HG03097 (cell line): ENCODE measurements around the gene TANC1.
"Not testable (repeated sequence)": the region's sequence is repeated elsewhere in the genome, so short reads cannot be mapped to it uniquely, and the experiment has no call there.

Source experiments
- ATAC-seq: cut with Tn5 transposase; IDR thresholded peaks from one replicate; pipeline ENCODE4 v1.9.1; 2021; ENCODE audit not compliant: unreplicated experiment, low FRiP score

TANC1 gene

DNA sequence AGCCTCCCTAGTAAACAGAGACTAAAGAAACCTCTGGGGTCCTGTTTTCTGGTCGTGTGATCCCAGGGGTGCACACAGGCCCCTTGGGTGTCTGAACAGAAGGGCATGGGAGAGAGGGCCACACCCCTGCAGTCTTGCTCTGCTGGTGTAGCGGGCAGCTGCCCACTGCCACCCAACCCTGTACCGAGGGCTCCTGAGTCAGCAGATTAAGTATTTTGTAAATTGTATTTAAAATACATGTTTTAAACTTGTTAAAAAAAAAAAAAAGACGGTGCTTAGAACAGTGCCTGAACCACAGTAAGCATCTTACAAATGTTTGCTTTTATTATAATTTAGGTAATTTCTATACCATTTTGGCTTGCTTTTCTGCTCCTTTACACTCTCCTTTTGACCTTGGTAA is 113.7 kb downstream of the TANC1 start:
- no peak for ATAC-seq

GRCh38 chr2:159084384-159085370 is 116.2 kb downstream of the TANC1 start:
- no peak for ATAC-seq

DNA sequence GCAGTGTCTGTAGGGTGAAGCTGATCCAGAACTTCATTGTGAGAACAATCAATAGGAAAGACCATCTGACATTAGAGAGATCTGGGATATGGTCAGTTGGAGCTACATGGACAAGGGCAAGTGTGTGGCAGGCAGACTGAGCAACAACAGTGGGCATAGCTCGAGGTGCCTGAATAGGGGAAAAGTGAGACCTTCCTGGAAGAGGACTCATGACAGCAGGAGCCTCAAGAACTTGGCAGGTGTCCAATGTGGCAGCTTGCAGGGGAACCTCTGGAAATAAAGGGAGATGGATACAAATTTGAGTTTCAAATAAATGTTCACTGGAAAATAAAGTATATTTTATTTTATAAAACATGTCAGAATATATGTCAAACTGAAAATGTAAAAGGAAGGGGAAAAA is 117.9 kb downstream of the TANC1 start:
- no peak for ATAC-seq

GRCh38 chr2:159086826-159087225 is 118.4 kb downstream of the TANC1 start:
- no peak for ATAC-seq

DNA sequence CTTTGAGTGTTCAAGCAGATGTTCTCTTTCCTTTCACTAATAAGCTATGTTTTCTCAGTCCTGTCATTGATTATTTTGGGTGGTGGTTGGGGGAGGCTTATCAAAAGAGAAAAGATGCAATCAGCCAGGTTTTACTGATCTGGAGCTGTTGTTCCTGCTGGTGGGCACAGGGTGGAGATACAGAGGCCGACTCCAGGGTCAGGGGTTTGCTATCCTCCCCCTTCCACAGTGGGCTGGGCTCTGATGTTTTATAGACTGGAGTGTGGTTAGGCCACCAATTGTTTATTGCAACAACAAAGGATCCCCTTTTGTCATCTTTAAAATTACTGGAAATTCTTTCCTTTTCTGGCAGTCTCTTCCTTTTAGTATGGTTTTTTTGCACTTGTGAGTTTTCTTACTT is 120.5 kb downstream of the TANC1 start:
- ATAC-seq, result no peak

GRCh38 chr2:159089543-159089942 is 121.1 kb downstream of the TANC1 start:
- ATAC-seq, result no peak

- ATAC-seq, result peak; percentile 46
Observed at GRCh38 chr2:159090514-159091201, 122.2 kb downstream of the TANC1 start.

DNA sequence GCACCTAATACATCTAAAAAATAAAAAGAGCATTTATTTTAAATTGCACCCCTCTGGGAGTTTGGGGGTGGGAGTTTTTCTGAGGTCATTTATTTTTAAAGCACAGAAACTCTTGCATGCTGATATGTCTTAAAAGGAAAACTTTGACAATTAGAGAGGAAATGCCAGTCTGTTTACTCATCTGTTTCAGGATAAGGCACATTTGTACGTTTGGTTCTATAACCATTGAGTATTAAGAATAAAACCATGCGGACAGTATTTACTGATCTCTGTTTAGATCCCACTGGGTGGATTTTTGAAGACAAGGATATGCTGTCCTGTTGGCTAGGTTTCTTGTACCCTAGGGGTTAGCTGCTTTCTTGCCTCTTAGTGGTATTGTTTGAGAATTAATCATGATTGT is 122.9 kb downstream of the TANC1 start:
- ATAC-seq, result no peak

- no peak for ATAC-seq
Observed at GRCh38 chr2:159091976-159092375, 123.5 kb downstream of the TANC1 start.

DNA sequence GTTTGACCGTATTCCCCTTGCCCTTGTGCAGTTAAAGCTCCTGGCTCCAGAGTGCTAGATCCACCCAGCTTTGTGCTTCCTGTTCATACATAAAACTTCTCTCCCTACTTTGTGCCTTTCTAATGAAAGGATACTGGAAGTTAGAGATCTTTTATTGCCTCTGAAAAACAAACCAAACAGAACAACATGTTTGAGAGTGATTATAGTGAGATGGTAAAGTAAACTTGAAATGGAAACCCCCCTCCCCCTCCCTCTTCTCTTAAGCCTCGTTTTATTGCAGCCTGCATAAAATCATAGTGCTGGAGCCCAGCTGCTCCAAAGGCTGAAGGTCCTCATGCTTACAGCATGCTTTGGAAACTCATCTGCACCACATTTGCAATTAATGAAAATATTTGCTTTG is 125.1 kb downstream of the TANC1 start:
- ATAC-seq, result no peak

DNA sequence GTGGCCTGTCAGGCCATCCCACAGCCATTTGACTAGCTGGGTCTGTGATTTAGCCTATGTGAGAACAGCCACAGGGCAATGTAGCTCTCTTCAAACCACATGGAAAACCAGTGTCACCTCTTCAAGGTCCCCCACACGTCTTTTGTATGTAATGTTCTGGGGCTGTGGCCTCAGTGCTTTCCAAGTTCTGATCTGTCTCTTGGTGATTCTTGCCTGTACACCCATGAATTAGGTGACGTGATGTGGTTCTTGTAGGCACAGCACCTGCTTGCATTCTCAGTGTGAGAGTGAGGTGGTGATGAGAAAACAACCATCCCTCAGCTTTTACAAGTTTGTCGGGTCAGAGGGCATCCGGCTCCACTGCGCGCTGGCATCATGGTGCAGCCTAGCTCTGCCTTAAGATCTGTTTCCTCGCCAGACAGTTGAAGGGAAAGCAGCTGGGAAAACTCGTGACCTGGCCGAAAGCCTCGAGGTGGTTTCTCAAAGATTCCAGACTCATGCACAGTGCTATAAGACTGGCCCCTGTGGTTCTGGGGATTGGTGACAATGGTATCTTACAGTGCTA is 125.8 kb downstream of the TANC1 start:
- no peak for ATAC-seq

GRCh38 chr2:159095813-159096212 is 127.4 kb downstream of the TANC1 start:
- no peak for ATAC-seq

- ATAC-seq, result not testable (repeated sequence)
Observed at GRCh38 chr2:159096302-159096855, 127.9 kb downstream of the TANC1 start.

GRCh38 chr2:159096901-159097300 is 128.5 kb downstream of the TANC1 start:
- ATAC-seq, result no peak

DNA sequence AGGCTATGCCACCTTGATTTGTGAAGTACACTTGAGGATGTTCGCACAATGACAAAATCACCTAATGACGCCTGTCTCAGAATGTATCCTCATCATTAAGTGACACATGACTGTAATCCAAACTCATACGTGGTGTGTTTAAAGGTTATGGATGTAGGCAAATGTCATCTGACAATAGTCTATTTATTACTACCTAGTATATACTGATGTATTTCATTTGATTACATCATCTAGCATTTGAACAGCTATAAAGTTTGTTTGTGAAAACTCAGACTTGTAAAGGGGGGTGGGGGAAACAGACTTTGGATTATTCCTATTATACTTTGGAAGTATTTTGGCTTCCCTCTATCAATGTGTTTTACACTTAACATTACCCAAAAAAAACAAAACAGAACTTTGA is 129.9 kb downstream of the TANC1 start:
- no peak for ATAC-seq

- ATAC-seq, result no peak
Observed at GRCh38 chr2:159098921-159099411, 130.5 kb downstream of the TANC1 start.

DNA sequence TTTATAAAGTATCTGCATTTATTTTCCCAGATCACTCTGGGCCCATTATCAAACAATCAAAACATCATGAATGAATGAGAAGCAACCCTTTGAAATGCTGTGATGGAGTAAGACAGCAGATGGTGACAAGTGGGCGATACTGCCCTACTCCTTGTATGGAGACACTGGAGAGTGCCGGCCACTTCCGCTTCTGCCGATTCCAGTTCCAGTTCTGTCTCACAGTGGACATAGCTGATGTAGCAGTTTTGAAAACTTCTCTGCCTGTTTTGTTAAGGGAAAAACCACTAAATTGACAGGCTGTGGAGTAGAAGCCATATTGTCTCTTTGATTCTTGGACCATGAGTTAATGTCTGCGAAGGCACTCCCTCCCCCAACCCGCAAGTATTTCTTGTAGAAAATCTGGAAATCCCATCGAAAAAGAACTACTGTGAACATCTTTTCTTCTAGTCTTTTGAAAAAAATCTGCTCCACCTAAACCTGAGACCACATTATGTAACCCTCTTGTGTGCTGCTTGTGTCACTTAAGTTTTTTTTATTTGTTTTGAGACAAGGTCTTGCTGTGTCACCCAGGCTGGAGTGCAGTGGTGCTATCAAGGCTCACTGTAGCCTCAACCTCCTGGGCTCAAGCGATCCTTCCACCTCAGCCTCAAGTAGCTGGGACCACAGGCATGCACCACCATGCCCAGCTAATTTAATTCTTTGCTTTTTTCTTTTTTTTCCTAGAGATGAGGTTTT is 133.5 kb downstream of the TANC1 start:
- no peak for ATAC-seq

DNA sequence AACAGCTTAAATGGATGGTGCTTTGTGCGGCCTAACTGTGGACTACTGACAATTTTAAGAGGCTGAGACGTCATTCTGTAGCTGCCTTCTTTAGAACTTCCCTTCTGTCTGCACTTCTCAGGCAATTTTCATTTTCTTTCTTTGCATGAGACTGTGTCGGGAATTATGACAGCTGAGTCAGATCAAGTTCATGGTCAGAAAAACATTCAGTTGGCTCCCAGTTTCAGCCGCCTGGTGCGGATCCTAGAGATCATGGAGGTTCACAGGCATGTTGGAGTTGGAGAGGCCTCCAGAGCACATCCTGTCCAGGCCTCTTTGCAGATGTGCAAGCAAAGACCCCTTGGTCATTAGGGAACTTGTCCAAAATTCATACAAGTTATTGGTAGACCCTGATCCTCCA is 135.0 kb downstream of the TANC1 start:
- no peak for ATAC-seq

DNA sequence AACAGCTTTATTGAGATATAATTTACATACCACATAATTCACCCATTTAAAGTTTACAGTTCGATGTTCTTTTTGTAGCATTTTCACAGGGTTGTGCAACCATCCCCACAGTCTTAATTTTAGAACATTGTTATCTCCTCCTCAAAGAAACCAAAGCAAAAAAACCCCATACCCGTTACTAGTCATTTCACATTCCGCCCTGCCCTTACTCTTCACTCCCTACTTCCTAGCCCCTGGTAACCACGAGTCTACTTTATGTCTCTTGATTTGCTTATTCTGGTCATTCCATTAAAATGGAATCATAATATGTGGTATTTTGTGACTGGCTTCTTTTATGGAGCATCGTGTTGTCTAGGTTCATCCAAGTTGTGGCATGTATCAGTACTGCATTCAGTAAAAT is 137.7 kb downstream of the TANC1 start:
- no peak for ATAC-seq

DNA sequence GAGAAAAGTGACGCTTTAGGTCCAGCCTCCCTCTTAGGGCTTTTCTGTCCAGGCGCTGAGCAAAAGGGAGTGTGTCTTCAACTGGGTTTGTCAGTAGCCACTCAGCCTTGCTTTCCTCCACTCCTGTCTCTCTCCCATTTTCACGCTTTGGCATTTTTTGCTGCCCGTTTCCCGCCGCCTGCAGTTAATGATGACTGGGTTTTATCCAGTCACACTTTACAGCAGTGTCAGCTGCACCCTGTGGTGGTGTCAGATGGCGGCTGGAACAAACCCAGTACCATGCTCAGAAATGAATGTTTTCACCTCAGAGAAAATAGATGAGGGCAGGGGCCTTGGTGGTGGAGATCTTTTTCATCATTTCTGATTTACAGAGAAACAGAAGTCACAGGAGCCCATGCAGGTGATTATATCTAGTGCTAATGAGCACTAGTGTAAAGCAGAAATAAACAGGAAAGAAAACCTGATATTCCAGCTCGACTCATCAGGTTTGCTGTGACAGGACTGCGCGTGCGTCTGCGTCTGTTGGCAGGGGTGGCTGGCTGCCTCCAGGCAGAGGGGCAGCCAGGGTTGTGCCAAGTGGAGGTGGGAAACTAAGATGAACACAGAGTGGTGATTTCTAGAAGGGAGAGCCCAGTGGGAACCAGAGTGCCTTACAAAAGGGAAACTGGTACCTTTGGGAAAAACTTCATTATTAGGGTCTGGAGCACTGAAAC is 139.9 kb downstream of the TANC1 start:
- ATAC-seq, result no peak
